Prostate gland (tissue), 2 donors: ENCODE data around the gene SIRT7. TPM values are rescaled to one million over a fixed set of nuclear protein-coding genes. Genes with fewer than 3 reads are reported as not detected.
A peak's percentile ranks its signal among the peaks of the same experiment; 100 is the strongest.

Source experiments
- DNase-seq: peaks from one replicate; pipeline ENCODE4 v3.0.0-alpha.2; 2019; ENCODE audit warnings: low spot score
- H3K27ac ChIP-seq, 2 donors: fragments of 200-600 bp; sonication (generic); 2 replicates each; pipeline ENCODE4 v1.5.1; 2017 to 2019
- H3K27me3 ChIP-seq: fragments of 200-600 bp; sonication (generic); replicated peaks from 2 replicates; pipeline ENCODE4 v1.5.1; 2019; ENCODE audit not compliant: insufficient read depth
- H3K36me3 ChIP-seq, 2 donors: fragments of 200-600 bp; sonication (generic); 1 replicate in 1 of 2; 2 replicates in 1 of 2; pipeline versions ENCODE4 v1.5.1 to v1.8.1; 2017 to 2019
- H3K4me1 ChIP-seq: fragments of 200-600 bp; sonication (generic); replicated peaks from 2 replicates; pipeline ENCODE4 v1.5.1; 2019
- H3K4me3 ChIP-seq, 2 donors: fragments of 200-600 bp; sonication (generic); 2 replicates each; pipeline ENCODE4 v1.5.1; 2017 to 2019
- H3K9me3 ChIP-seq: fragments of 200-600 bp; sonication (generic); 2 replicates; pipeline ENCODE4 v1.5.1; 2017
- POLR2A ChIP-seq: fragments of 450-650 bp; IDR thresholded peaks from one replicate; pipeline ENCODE4 v1.6.1; 2016; ENCODE audit warnings: antibody characterized with exemption, mild to moderate bottlenecking
- POLR2AphosphoS5 ChIP-seq: sonication (generic); formaldehyde crosslinking; IDR thresholded peaks from one replicate; pipeline ENCODE4 v1.6.1; 2017; ENCODE audit warnings: antibody characterized with exemption
- WGBS: methylation state at CpG from one replicate; pipeline ENCODE4 v1.1.5; 2018; 5-methylcytosine and 5-hydroxymethylcytosine counted together
- intact Hi-C: fragments of 100-400 bp; cut with DNase I; formaldehyde crosslinking; loops from one replicate; pipeline ENCODE4 v1.14.2; 2022
- total RNA-seq, 2 donors: library from RNA; depleted of rRNA; stranded (reverse); fragments of >200 nt; gene quantifications; one replicate each; pipeline ENCODE4 v1.1.0, GENCODE V29; 2016
- TF ChIP-seq, protein P1 (sequence below), 4 experiments: fragments of 200-600 bp in 2 of 4; fragments of 450-650 bp in 2 of 4; sonication (generic) in 2 of 4; IDR thresholded peaks; 1 replicate in 3 of 4; 2 replicates in 1 of 4; pipeline ENCODE4 v1.5.1; 2016 to 2019; ENCODE audit warnings: antibody characterized with exemption in 4 of 4, mild to moderate bottlenecking in 2 of 4, moderate library complexity in 2 of 4

Gene SIRT7
- total RNA-seq, 2 donors from 2014 or later = 22.4 to 39.9 TPM

DNA sequence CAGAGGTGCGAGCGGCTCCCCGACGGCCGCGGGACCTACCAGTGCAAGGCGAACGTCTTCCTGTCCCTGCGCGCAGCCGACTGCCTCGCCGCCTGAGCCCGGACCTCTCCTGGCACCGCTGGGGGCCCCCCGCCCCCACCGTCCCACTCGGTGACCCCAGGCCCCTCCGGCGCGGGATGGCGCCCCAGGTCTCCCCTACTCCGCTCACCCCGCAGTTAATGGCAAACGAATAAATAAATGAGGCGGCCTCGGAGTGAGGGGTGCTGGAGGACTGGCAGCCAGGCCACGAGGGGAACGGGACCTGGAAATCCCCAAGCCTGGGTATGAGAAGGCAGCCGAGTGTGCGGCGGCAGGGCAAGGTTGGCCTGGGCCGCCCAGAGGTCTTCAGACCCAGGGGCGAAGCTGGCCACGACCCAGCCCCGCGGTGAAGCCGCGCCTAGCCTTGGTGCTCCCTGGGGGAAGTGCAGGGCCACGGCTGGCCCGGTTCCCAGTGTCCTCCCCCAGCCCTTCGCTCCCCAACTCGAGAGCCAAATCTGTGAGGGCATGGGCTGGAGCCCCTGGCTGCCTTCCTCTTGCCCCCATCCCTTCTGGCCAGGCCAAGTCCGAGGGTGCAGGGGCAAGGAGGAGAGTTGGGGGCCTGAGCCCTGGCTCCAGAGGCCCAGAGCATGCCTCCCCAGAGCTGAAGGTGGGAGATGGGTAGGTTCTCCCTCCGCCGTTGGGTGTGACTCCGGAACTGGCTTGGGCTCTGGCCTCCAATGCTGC is 15.1 kb downstream of the SIRT7 start:
- intact Hi-C loops = no loop called here
- 45% methylated on average over 32 of the region's 47 CpGs for WGBS
- DNase-seq = no peak
- H3K4me3 ChIP-seq = peak overlapping the region in 1 of 2 donors; percentile 33
- H3K27me3 ChIP-seq = no peaks in the 10 kb centered on the region
- TF ChIP-seq POLR2AphosphoS5 = no peak
- no peak for TF ChIP-seq POLR2A
- TF ChIP-seq, protein P1, sequence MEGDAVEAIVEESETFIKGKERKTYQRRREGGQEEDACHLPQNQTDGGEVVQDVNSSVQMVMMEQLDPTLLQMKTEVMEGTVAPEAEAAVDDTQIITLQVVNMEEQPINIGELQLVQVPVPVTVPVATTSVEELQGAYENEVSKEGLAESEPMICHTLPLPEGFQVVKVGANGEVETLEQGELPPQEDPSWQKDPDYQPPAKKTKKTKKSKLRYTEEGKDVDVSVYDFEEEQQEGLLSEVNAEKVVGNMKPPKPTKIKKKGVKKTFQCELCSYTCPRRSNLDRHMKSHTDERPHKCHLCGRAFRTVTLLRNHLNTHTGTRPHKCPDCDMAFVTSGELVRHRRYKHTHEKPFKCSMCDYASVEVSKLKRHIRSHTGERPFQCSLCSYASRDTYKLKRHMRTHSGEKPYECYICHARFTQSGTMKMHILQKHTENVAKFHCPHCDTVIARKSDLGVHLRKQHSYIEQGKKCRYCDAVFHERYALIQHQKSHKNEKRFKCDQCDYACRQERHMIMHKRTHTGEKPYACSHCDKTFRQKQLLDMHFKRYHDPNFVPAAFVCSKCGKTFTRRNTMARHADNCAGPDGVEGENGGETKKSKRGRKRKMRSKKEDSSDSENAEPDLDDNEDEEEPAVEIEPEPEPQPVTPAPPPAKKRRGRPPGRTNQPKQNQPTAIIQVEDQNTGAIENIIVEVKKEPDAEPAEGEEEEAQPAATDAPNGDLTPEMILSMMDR (IDR thresholded peaks at IDR 0.05) = no peak
- no peaks in the 10 kb centered on the region for H3K9me3 ChIP-seq
- H3K27ac ChIP-seq = no peak overlapping the region
- H3K36me3 ChIP-seq = peaks cover 0 to 5% of the 10 kb centered on the region in 2 donors
- H3K4me1 ChIP-seq = peaks cover 4% of the 10 kb centered on the region

DNA sequence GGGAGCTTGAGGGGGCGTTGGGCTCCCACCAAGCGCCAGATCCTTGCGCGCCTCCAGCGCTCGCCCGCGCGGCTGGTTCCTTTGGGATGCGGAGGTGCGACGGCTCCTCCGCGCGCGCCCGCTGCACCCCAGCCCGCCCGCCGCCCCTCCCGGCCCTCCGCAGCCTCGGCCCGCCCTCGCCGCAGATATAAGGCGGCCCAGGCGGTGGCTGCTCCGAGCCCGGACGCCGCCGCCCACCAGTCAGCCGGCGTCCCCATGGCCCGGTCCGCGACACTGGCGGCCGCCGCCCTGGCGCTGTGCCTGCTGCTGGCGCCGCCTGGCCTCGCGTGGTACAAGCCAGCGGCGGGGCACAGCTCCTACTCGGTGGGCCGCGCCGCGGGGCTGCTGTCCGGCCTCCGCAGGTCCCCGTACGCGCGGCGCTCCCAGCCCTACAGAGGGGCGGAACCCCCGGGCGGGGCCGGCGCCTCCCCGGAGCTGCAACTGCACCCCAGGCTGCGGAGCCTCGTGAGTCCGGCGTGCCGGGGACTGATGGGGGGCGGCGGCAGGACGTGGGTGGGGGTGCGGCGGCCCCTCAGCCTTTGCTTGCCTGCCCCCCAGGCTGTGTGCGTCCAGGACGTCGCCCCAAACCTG is 15.8 kb downstream of the SIRT7 start, which contains the start of gene NPB:
Gene NPB (plus strand): TSS at position 216 of the 630 bp plus-strand sequence. CDS start 40 bp downstream, at position 256.
- Histone ChIP-seq H3K27ac (no peak within 1 kb of the TSS), H3K27me3 (no peaks in the 10 kb centered on the region), H3K4me3 (peak within 1 kb of the TSS; percentile 19 to 33), H3K9me3 (no peaks in the 10 kb centered on the region), H3K36me3 (peaks cover 0 to 5% of the 10 kb centered on the region in 2 donors), H3K4me1 (peaks cover 4% of the 10 kb centered on the region)
- WGBS = under 1% methylated on average over 28 of the region's 79 CpGs
- intact Hi-C loops = no loop called here
- DNase-seq = no peak
- TF ChIP-seq POLR2A (no peak), POLR2AphosphoS5 (no peak)
- TF ChIP-seq, protein P1 (IDR thresholded peaks at IDR 0.05) = no peak

GRCh38 chr17:81901167-81902022 is 16.6 kb downstream of the SIRT7 start:
- peak overlapping the region; percentile 19 to 33 for H3K4me3 ChIP-seq
- TF ChIP-seq POLR2AphosphoS5 = no peak
- TF ChIP-seq, protein P1 (IDR thresholded peaks at IDR 0.05) = no peak
- TF ChIP-seq POLR2A = no peak
- WGBS = 52% methylated on average over 21 of the region's 21 CpGs
- no peaks in the 10 kb centered on the region for H3K27me3 ChIP-seq
- intact Hi-C loops = no loop called here
- peaks cover 4% of the 10 kb centered on the region for H3K4me1 ChIP-seq
- no peaks in the 10 kb centered on the region for H3K9me3 ChIP-seq
- no peak overlapping the region for H3K27ac ChIP-seq
- no peak for DNase-seq
- peaks cover 0 to 5% of the 10 kb centered on the region in 2 donors for H3K36me3 ChIP-seq

DNA sequence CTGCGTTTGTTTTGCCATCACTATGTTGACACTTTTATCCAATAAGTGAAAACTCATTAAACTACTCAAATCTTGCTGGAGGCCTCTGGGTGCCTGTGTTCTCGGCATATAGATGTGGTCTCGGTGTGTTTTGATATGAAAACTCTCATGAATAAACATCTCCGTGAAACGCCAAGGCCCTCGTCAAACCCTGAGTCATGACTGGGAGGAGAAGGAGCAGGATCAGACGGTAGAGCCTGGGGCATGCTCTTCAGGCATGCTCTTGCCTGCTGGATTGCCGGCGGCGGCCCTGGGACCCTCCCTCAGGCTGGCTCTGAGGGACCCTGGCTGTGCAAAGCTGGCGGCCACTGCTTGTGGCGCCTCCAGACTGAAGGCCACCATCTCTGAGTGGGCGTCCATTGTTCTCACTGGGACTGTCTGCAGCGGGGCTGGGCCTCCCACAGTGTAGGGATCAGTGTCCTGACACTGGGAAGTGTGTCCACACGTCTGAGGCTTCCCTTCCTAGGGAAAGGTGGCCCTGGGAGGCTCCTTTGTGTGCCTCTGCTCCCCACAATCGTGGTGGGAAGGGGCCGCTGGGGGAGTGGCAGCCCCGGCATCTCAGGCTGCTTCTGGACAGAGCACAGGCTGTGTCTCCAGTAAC is 17.7 kb downstream of the SIRT7 start:
- Histone ChIP-seq H3K4me1 (peaks cover 4% of the 10 kb centered on the region), H3K27me3 (no peaks in the 10 kb centered on the region), H3K4me3 (no peak overlapping the region), H3K36me3 (peaks cover 0 to 5% of the 10 kb centered on the region in 2 donors), H3K27ac (no peak overlapping the region), H3K9me3 (no peaks in the 10 kb centered on the region)
- WGBS = 64% methylated on average over 13 of the region's 18 CpGs
- intact Hi-C loops = no loop called here
- no peak for DNase-seq
- no peak for TF ChIP-seq POLR2A
- TF ChIP-seq, protein P1 (IDR thresholded peaks at IDR 0.05) = no peak
